Measurements from ENCODE around the gene GP1BA. TPM values are rescaled to one million over a fixed set of nuclear protein-coding genes. Genes with fewer than 3 reads are reported as not detected.
"Not testable (repeated sequence)": the region's sequence is repeated elsewhere in the genome, so short reads cannot be mapped to it uniquely, and the experiment has no call there.

GP1BA gene
- total and polyA plus RNA-seq, 2 experiments from 2014 or later = not detected

- no peak overlapping the region for H3K27ac ChIP-seq
- DNase-seq (ENCODE audit: low spot score) = no peak
- no peaks in the 10 kb centered on the region for H4K20me1 ChIP-seq (ENCODE audit: insufficient read depth, poor library complexity, severe bottlenecking)
- WGBS (ENCODE audit: low lambda C conversion rate, missing lambda C conversion rate) = 85% methylated on average over 10 of the region's 10 CpGs
- H3K9me2 ChIP-seq (replicated peaks; ENCODE audit: insufficient read depth) = no peaks in the 10 kb centered on the region
- H3K4me2 ChIP-seq = peak overlapping the region; percentile 18
- no peaks in the 10 kb centered on the region for H3K9me3 ChIP-seq (ENCODE audit: low read depth)
- no peaks in the 10 kb centered on the region for H3K27me3 ChIP-seq
- no peaks in the 10 kb centered on the region for H3K4me1 ChIP-seq (ENCODE audit: insufficient read depth)
- no peak overlapping the region for H2AFZ ChIP-seq
- H3K36me3 ChIP-seq (replicated peaks; ENCODE audit: insufficient read depth, low read depth) = no peaks in the 10 kb centered on the region
- no peak for TF ChIP-seq CTCF (IDR thresholded peaks at IDR 0.05; ENCODE audit: poor library complexity)
- TF ChIP-seq EZH2phosphoT487 (IDR thresholded peaks at IDR 0.05; ENCODE audit: low read depth, severe bottlenecking, unreplicated experiment) = no peak
- no peak for TF ChIP-seq EZH2 (IDR thresholded peaks at IDR 0.05; ENCODE audit: borderline replicate concordance)
- no peak overlapping the region for H3K4me3 ChIP-seq
- no peaks in the 10 kb centered on the region for H3K79me2 ChIP-seq
These were observed 11.6 kb upstream of the GP1BA start for GRCh38 chr17:4920351-4921048.

GRCh38 chr17:4921320-4921719, 10.8 kb upstream of the GP1BA start:
- TF ChIP-seq CTCF (IDR thresholded peaks at IDR 0.05; ENCODE audit: poor library complexity) = no peak
- TF ChIP-seq EZH2 (IDR thresholded peaks at IDR 0.05; ENCODE audit: borderline replicate concordance) = no peak
- no peak for TF ChIP-seq EZH2phosphoT487 (IDR thresholded peaks at IDR 0.05; ENCODE audit: low read depth, severe bottlenecking, unreplicated experiment)

GRCh38 chr17:4926577-4927335, 5.3 kb upstream of the GP1BA start:
- H3K36me3 ChIP-seq (replicated peaks; ENCODE audit: insufficient read depth, low read depth); H3K9me2 ChIP-seq (replicated peaks; ENCODE audit: insufficient read depth); H3K27me3 ChIP-seq; H3K4me2 ChIP-seq; H3K79me2 ChIP-seq; H3K4me3 ChIP-seq; H2AFZ ChIP-seq; H3K4me1 ChIP-seq (ENCODE audit: insufficient read depth); DNase-seq (ENCODE audit: low spot score); H4K20me1 ChIP-seq (ENCODE audit: insufficient read depth, poor library complexity, severe bottlenecking); H3K27ac ChIP-seq; H3K9me3 ChIP-seq (ENCODE audit: low read depth): not testable (repeated sequence)
- WGBS (ENCODE audit: low lambda C conversion rate, missing lambda C conversion rate) = 93% methylated on average over 18 of the region's 24 CpGs

More at GRCh38 chr17:4921320-4921719, 10.8 kb upstream of the GP1BA start:
- no peak overlapping the region for H3K4me2 ChIP-seq
- no peaks in the 10 kb centered on the region for H3K79me2 ChIP-seq
- no peaks in the 10 kb centered on the region for H4K20me1 ChIP-seq (ENCODE audit: insufficient read depth, poor library complexity, severe bottlenecking)
- no peaks in the 10 kb centered on the region for H3K9me2 ChIP-seq (replicated peaks; ENCODE audit: insufficient read depth)
- no peaks in the 10 kb centered on the region for H3K27me3 ChIP-seq
- H2AFZ ChIP-seq = no peak overlapping the region
- H3K9me3 ChIP-seq (ENCODE audit: low read depth) = no peaks in the 10 kb centered on the region
- H3K4me3 ChIP-seq = no peak overlapping the region
- no peaks in the 10 kb centered on the region for H3K36me3 ChIP-seq (replicated peaks; ENCODE audit: insufficient read depth, low read depth)
- DNase-seq (ENCODE audit: low spot score) = no peak
- no peaks in the 10 kb centered on the region for H3K4me1 ChIP-seq (ENCODE audit: insufficient read depth)
- H3K27ac ChIP-seq = no peak overlapping the region
- WGBS (ENCODE audit: low lambda C conversion rate, missing lambda C conversion rate) = 94% methylated on average over 4 of the region's 4 CpGs

GRCh38 chr17:4928881-4929280, 3.2 kb upstream of the GP1BA start:
- H2AFZ ChIP-seq = no peak overlapping the region
- H3K36me3 ChIP-seq (replicated peaks; ENCODE audit: insufficient read depth, low read depth) = no peaks in the 10 kb centered on the region
- WGBS (ENCODE audit: low lambda C conversion rate, missing lambda C conversion rate) = over 99% methylated on average over 18 of the region's 18 CpGs
- H3K4me3 ChIP-seq = no peak overlapping the region
- no peaks in the 10 kb centered on the region for H3K27me3 ChIP-seq
- no peak overlapping the region for H3K27ac ChIP-seq
- no peaks in the 10 kb centered on the region for H3K79me2 ChIP-seq
- no peak for TF ChIP-seq EZH2phosphoT487 (IDR thresholded peaks at IDR 0.05; ENCODE audit: low read depth, severe bottlenecking, unreplicated experiment)
- no peak for TF ChIP-seq EZH2 (IDR thresholded peaks at IDR 0.05; ENCODE audit: borderline replicate concordance)
- no peak for TF ChIP-seq CTCF (IDR thresholded peaks at IDR 0.05; ENCODE audit: poor library complexity)
- DNase-seq (ENCODE audit: low spot score) = no peak
- H4K20me1 ChIP-seq (ENCODE audit: insufficient read depth, poor library complexity, severe bottlenecking) = no peaks in the 10 kb centered on the region
- no peaks in the 10 kb centered on the region for H3K9me3 ChIP-seq (ENCODE audit: low read depth)
- no peaks in the 10 kb centered on the region for H3K9me2 ChIP-seq (replicated peaks; ENCODE audit: insufficient read depth)
- no peaks in the 10 kb centered on the region for H3K4me1 ChIP-seq (ENCODE audit: insufficient read depth)
- H3K4me2 ChIP-seq = no peak overlapping the region

Data from hepatocyte (in vitro differentiated cells).